Astrocyte (in vitro differentiated cells and primary cell): ENCODE measurements around the gene SNCA.

ENCODE experiments used
- EZH2 ChIP-seq: IDR thresholded peaks from 2 replicates; pipeline ENCODE4 v1.6.1; 2012; ENCODE audit warnings: mild to moderate bottlenecking, low read length, inconsistent platforms; ENCODE audit not compliant: insufficient read depth
- TF ChIP-seq, protein P1 (sequence below): IDR thresholded peaks from 2 replicates; pipeline ENCODE4 v1.5.1; 2011; ENCODE audit warnings: low read depth, mild to moderate bottlenecking, inconsistent platforms, low read length, moderate library complexity; ENCODE audit not compliant: insufficient read depth

DNA sequence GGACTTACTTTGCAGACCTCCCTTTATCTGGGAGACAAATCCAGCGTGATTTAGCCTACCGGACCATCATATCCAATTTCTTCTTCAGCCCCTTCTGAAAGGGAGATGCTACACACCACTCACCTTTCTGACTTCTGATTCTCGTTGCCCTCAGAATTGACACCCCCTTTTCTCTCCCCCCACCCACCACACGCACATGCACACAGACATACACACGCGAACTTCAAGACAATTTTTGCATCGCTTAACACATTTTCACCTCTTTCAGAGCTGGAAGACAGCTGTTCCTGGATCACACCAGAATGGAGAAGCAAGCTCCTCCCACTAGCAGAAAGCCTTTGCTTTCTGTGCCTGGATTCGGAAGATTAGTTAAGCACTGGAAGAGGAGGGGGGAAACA is 1.0 kb upstream of the SNCA start:
- TF ChIP-seq, protein P1, sequence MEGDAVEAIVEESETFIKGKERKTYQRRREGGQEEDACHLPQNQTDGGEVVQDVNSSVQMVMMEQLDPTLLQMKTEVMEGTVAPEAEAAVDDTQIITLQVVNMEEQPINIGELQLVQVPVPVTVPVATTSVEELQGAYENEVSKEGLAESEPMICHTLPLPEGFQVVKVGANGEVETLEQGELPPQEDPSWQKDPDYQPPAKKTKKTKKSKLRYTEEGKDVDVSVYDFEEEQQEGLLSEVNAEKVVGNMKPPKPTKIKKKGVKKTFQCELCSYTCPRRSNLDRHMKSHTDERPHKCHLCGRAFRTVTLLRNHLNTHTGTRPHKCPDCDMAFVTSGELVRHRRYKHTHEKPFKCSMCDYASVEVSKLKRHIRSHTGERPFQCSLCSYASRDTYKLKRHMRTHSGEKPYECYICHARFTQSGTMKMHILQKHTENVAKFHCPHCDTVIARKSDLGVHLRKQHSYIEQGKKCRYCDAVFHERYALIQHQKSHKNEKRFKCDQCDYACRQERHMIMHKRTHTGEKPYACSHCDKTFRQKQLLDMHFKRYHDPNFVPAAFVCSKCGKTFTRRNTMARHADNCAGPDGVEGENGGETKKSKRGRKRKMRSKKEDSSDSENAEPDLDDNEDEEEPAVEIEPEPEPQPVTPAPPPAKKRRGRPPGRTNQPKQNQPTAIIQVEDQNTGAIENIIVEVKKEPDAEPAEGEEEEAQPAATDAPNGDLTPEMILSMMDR = no peak
- no peak for TF ChIP-seq EZH2
